ENCODE data around the gene GRB10.

Gene GRB10

DNA sequence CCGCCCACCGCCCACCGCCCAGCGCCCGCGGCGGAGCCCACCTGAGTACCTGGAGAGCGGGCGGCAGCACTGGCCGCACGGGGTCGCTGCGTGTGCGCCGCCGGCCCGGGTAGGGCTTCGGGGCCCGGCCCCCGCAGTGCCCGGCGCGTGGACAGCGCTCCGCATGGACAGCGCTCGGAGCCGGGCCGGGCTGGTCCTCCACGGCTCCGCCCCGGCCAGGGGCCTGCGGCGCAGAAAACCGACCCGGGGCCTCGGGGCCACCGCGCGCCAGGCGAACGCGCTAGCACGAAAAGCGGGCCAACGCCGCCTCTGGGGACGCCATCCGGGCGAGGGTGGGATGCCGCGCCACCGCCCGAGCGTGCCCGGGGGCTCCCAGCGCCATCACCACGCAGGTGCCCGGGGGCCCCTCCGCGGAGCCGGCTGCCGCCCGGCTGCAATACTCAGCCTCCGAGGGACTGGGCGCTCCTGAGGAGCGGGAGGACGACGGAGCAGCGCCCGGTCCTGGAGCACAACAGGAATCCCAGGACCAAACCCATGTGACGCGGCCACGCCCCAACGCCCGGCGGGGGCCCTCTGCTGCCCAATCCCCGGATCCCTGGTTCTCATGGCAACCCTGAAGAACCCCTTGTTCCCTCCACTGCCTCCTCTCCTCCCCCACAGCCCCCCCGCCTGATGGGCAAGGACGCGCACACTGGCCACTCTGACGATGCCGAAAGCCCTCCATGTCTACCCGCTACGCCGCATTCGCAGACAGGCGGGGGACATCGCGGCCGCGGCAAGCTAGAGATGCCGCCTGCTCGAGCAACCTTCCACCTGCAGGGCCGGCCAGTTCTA lies at the start of gene GRB10:
Gene GRB10 (minus strand): TSS at position 522 of the 834 bp plus-strand sequence. CDS start 50,574 bp downstream, outside the sequence.
- no peak for DNase-seq

GRCh38 chr7:50828801-50829200 lies 46.1 kb upstream of the GRB10 start:
- DNase-seq = no peak

- DNase-seq = no peak
These were observed 45.4 kb upstream of the GRB10 start for GRCh38 chr7:50828116-50828515.

GRCh38 chr7:50827281-50827680 lies 44.6 kb upstream of the GRB10 start:
- no peak for DNase-seq

DNA sequence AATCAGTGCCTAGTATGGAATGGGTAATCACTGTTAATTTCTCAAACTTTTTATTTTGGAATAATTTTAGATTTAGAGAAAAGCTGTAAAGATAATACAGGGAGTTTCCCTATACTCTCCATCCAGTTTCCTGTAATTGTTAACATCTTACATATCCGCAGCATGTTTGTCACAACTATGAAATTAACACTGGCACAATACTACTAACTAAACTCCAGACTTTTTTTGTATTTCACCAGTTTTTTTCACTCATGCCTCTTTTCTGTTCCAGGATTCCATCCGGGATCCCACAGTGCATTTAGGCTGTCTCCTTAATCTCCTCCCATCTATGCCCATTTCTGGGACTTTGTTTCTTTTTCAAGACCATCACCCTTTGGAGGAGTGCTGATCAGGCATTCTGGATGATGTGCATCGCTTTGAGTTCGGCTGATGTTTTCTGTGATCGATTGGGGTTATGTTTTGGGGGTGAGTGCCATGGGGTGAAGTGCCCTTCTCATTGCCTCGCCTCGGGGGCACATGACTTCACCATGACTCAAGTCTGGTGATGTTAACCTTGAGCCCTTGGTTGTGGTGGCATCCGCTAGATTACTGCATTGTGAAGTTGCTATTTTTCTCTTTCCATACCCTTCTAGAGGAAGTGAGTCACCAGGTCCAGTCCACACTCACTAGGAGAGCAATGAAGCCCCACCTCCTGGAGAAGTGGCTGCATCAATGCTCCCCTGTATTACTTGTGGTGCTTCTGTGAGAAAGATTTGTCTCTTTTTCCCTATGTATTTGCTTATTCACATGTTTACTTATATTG lies 43.9 kb upstream of the GRB10 start:
- no peak for DNase-seq

DNA sequence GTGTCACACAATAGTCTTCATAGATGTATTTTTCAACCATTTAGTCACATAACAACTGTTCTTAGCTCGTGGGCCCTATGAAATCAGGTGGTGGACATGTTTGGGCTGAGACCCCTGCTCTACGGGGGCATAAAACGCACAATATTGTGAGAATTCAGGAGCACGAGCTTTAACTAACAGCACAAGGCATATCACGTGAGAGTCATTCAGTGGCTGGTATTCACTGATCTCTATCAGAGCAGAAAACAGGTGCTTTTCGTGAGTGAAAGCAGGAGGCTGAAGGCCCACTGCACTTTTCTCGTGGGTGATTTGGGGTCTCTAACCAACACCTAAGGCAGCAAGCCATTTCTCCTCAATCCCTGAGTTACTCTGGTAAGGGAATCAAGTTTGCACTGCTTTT lies 42.8 kb upstream of the GRB10 start:
- DNase-seq = no peak

GRCh38 chr7:50824882-50825281 lies 42.2 kb upstream of the GRB10 start:
- no peak for DNase-seq

DNA sequence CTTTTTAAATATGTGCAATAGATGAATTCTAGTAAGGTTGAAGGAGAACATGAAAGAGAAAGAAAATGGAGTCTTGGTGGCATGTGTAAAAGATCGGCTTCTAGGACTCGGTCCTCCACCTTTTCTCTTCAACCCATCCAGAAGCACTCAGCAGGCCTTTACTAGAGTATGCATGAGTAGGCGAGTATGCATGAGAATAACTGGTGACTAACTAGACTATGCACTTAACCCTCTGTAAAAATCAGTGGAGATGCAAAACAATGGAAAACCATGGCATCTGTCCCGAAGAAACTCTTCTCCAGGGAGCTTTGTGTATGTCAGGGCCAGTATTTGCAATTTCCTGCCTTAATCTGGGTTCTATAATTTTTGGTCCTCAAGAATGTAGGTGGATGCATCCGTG lies 40.0 kb upstream of the GRB10 start:
- no peak for DNase-seq

- no peak for DNase-seq
These were observed 39.4 kb upstream of the GRB10 start for GRCh38 chr7:50822110-50822509.

DNA sequence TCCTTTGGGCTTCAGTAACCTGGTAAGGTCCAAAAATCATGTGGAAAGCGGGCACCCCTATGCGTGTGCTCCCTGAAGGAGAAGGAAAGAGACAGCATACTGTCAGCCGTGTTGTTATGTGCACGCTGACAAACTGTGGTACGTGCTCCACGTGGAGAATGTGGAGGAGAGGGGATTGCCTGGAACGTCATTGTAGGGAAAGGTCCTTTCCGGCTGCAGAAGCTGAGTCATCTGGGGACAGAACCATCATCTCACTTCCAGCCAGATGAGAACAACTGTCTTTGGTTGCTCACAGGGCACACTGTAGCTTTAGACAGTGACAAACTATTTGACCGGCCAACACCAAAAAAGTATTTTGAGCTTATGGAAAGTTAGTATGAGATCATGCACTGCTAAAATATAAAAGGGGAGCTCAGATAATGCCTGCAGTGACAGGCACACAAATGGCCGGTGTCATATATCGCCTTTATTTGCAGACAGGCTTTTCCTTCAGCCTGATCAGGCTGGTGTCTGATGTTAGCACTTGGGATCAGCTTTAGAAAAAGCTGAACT lies 38.8 kb upstream of the GRB10 start:
- no peak for DNase-seq

DNA sequence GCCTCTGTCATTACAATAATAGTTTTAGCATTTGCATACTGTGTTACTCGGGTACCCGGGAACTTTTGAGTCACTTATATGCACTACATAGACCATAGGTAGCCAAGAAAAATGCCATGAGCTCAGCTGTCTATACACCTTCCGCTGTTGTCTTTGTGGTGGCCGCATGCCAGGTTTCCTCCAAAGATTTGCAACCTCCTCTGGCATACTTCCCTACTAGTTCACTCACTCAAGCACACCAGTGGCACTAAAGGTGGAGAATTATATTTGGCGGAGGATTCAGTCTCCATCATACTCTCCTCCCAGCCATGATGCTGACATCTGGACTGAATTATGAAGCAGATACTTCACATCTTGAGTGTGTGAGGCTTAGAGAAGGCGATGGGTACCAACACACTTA lies 35.6 kb upstream of the GRB10 start:
- DNase-seq = no peak

DNA sequence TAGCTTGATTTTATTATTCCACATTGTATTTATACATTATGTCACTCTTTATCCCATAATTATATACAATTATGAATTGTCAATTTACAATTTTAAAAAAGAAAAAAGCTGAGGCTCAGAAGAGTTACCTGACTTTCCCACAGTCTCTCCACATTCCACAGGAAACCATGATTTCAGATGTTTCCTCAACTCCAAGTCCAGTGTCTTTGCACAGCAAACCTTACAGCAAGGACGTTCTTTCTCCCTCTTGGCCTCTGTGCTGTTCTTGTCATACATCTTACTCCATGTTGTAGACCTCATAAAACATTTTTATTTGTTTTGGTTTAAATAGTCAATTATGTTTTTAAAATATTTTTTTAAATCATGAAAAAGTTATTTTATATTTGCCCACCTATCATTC lies 34.9 kb upstream of the GRB10 start:
- DNase-seq = no peak

DNA sequence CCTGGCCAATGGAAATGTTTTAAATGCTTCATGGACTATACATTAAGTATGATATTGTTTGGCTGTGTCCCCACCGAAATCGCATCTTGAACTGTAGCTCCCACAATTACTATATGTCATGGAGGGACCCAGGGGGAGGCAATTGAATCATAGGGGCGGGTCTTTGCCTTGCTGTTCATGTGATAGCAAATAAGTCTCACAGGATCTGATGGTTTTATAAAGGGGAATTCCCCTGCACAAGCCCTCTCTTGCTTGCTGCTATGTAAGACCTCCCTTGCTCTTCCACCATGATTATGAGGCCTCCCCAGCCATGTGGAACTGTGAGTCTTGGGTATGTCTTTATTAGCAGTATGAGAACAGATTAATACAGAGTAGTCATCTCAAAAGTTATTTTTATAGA lies 32.4 kb upstream of the GRB10 start:
- no peak for DNase-seq

DNA sequence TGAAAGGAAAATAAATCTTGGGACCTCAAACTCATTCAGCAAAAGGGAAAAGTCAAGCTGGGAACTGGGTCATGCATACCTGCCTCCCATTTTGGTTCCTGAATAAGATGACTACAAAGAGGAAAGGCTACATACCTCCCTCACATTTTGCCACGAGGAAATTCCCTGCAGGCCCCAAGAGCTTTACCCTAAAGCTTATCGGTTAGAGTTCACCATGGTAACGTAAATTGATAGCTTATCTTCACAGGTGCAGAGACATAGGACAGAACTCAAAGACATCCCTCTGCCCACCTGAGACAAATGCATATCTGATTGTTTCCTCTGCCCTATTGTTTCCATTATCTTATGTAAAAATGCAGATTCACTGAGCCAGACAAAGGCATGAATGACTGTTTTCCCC lies 31.5 kb upstream of the GRB10 start:
- no peak for DNase-seq

DNA sequence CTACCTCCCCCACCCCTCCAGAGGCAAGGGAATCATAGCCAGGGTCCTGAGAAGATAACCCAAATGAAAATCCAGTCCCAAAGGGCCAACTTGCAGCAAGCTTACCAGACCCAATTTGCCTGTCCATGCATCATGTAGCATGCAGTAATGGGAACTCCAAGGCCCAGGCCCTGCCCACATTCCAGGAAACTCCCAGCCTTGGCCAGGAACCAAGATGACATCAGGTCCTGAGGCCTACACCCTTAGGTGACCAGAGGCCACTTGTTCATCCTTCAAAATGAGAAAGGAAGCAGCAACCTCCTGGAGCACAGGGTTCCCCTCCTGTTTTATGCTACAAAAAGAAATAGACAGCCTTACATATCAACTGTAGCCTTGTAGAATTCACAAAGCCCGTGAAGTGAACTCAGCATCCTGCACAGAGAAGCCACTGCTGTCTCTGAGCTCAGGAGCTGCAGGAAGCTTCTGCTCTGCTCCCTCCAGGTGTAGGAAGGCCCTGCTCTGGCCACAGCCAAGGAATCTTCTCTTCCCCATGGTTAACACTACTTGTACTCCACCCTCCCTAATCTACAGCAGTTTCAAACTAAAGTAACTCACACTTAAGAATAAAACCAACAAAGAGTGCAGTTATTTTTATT lies 30.3 kb upstream of the GRB10 start:
- DNase-seq = no peak

GRCh38 chr7:50812094-50812493 lies 29.4 kb upstream of the GRB10 start:
- DNase-seq = no peak

GRCh38 chr7:50808282-50808888 lies 25.7 kb upstream of the GRB10 start:
- no peak for DNase-seq

DNA sequence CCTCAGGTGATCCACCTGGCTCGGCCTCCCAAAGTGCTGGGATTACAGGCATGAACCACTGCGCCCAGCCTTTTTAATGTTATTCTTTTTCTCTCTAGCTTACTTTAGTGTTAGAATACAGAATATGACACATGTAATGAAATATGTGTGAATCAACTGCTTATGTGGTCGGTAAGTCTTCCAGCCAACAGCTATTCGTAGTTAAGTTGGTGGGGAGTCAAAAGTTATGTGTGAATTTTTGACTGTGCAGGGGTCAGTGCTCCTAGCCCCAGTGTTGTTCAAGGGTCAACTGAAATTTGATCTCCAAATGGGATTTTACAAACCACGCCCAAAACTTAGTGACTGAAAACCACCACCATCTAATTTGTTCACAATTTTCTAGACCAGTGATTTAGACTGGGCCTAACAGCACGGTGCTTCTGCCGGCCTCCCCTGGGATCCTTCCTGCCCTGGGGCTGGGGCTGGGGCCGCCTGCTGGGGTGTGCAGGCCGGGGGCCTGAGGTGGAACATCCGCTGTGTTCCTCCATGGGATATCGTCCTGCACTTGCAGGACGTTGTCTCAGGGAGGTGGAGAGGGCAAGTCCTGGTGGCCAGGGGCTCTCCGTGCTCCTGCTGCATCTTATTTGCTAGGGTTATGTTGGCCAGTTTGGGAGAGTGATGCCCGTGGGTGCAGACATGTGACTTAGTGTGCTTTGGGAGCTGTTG lies 24.5 kb upstream of the GRB10 start:
- DNase-seq = no peak

GRCh38 chr7:50806143-50806542 lies 23.4 kb upstream of the GRB10 start:
- DNase-seq = no peak

GRCh38 chr7:50805447-50806125 lies 22.9 kb upstream of the GRB10 start:
- no peak for DNase-seq
